ENCODE data around the gene CDK8.

The CDK8 gene

DNA sequence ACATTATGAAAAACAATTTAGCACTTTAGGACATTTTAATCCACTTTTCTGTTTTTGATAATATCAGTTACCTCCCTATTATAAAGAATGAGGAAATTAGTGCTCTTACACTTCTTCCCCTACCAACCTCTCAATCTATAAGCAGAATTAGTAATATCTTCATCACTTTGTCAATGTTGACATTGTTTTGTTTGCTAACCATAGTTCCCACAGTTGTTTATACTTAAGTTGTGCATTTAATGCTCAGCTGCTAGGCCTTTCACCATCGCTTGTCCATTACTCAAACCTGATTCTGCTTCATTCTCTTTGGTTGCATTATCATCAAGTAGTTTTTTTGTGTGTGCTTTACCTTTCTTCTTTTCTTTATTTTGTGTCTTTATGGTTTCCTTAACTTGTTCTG lies 132.1 kb downstream of the CDK8 start:
- ATAC-seq, result no peak
- no peak for TF ChIP-seq POU6F1 (CRISPR knock-in tag; IDR thresholded peaks at IDR 0.05; ENCODE audit: borderline replicate concordance, low read depth)
- no peak for TF ChIP-seq ARNTL (CRISPR knock-in tag; IDR thresholded peaks at IDR 0.05; ENCODE audit: borderline replicate concordance, low read depth)
- no peak for TF ChIP-seq ZNF70 (CRISPR knock-in tag; IDR thresholded peaks at IDR 0.05)
- TF ChIP-seq ESRRG (CRISPR knock-in tag; IDR thresholded peaks at IDR 0.05), result no peak
- no peak for TF ChIP-seq OSR1 (CRISPR knock-in tag; IDR thresholded peaks at IDR 0.05)
- no peak for TF ChIP-seq RARB (CRISPR knock-in tag; IDR thresholded peaks at IDR 0.05)
- TF ChIP-seq ZNF8 (CRISPR knock-in tag; IDR thresholded peaks at IDR 0.05), result no peak
- TF ChIP-seq CSRNP3 (CRISPR knock-in tag; IDR thresholded peaks at IDR 0.05), result no peak
- TF ChIP-seq TSHZ2 (CRISPR knock-in tag; IDR thresholded peaks at IDR 0.05), result no peak
- TF ChIP-seq, protein P1, sequence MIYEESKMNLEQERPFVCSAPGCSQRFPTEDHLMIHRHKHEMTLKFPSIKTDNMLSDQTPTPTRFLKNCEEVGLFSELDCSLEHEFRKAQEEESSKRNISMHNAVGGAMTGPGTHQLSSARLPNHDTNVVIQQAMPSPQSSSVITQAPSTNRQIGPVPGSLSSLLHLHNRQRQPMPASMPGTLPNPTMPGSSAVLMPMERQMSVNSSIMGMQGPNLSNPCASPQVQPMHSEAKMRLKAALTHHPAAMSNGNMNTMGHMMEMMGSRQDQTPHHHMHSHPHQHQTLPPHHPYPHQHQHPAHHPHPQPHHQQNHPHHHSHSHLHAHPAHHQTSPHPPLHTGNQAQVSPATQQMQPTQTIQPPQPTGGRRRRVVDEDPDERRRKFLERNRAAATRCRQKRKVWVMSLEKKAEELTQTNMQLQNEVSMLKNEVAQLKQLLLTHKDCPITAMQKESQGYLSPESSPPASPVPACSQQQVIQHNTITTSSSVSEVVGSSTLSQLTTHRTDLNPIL (CRISPR knock-in tag; IDR thresholded peaks at IDR 0.05; ENCODE audit: low read depth), result no peak
- TF ChIP-seq ZC3H10 (CRISPR knock-in tag; IDR thresholded peaks at IDR 0.05), result no peak
- no peak for TF ChIP-seq CSDC2 (CRISPR knock-in tag; IDR thresholded peaks at IDR 0.05)
- TF ChIP-seq, protein P2, sequence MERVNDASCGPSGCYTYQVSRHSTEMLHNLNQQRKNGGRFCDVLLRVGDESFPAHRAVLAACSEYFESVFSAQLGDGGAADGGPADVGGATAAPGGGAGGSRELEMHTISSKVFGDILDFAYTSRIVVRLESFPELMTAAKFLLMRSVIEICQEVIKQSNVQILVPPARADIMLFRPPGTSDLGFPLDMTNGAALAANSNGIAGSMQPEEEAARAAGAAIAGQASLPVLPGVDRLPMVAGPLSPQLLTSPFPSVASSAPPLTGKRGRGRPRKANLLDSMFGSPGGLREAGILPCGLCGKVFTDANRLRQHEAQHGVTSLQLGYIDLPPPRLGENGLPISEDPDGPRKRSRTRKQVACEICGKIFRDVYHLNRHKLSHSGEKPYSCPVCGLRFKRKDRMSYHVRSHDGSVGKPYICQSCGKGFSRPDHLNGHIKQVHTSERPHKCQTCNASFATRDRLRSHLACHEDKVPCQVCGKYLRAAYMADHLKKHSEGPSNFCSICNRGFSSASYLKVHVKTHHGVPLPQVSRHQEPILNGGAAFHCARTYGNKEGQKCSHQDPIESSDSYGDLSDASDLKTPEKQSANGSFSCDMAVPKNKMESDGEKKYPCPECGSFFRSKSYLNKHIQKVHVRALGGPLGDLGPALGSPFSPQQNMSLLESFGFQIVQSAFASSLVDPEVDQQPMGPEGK (CRISPR knock-in tag; IDR thresholded peaks at IDR 0.05; ENCODE audit: borderline replicate concordance), result no peak
- no peak for TF ChIP-seq BACH2 (CRISPR knock-in tag; IDR thresholded peaks at IDR 0.05; ENCODE audit: borderline replicate concordance)
- no peak for TF ChIP-seq ISL1 (CRISPR knock-in tag; IDR thresholded peaks at IDR 0.05)
- no peak for TF ChIP-seq SNAI2 (CRISPR knock-in tag; IDR thresholded peaks at IDR 0.05)
- no peak for TF ChIP-seq PPARA (CRISPR knock-in tag; IDR thresholded peaks at IDR 0.05; ENCODE audit: borderline replicate concordance)
- no peak for TF ChIP-seq TCF4 (CRISPR knock-in tag; IDR thresholded peaks at IDR 0.05; ENCODE audit: borderline replicate concordance)

DNA sequence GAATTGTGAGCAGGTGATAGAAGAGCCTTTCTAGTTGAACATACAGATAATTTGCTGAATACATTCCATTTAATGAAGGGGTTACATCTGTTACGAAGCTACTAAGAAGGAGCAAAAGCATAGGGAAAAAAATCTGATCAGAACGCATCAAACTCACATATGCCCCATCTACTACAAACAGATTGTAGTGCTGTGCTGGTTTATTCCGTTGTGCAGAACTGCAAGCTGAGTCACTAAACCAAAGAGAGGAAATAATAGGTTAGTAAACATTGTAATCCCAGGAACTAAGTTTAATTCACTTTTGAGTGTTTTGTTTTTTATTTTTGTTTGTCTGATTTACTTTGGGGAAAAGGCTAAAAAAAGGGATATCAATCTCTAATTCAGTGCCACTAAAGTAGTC lies 136.3 kb downstream of the CDK8 start:
- no peak for ATAC-seq
- TF ChIP-seq TCF4 (CRISPR knock-in tag; IDR thresholded peaks at IDR 0.05; ENCODE audit: borderline replicate concordance), result no peak
- TF ChIP-seq ARNTL (CRISPR knock-in tag; IDR thresholded peaks at IDR 0.05; ENCODE audit: borderline replicate concordance, low read depth), result no peak
- TF ChIP-seq ZFP3 (CRISPR knock-in tag; IDR thresholded peaks at IDR 0.05), result no peak
- TF ChIP-seq BACH2 (CRISPR knock-in tag; IDR thresholded peaks at IDR 0.05; ENCODE audit: borderline replicate concordance), result no peak
- no peak for TF ChIP-seq ZFP30 (CRISPR knock-in tag; IDR thresholded peaks at IDR 0.05)
- TF ChIP-seq CSRNP3 (CRISPR knock-in tag; IDR thresholded peaks at IDR 0.05), result no peak

DNA sequence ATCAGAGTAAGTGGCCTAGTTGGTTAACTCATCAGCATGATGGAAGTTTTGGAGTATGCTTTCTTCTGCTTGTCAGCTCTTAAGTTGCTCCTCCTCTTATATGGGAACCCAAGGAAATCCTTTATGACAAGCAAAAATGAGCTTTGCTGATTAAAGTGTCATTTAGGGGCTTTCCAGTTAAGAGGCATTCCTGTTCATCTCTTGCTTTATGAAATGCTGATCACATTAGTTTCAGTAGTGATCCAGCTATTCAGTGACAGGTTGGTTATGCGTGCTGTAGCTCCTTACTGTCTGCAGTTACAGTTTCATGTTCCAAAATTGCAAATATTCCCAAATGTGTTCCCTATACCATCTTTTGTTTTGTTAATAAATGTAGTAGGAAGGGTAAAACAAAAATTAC lies 146.6 kb downstream of the CDK8 start:
- no peak for TF ChIP-seq CSDC2 (CRISPR knock-in tag; IDR thresholded peaks at IDR 0.05)
- TF ChIP-seq GLIS3 (CRISPR knock-in tag; IDR thresholded peaks at IDR 0.05), result no peak
- ATAC-seq, result no peak

Data from SK-N-SH treated with all-trans-retinoic acid at 6 μM for 48 hours (cell line).